D721Med (cell line): Measurements from ENCODE around the gene ACACA.
"Not testable (repeated sequence)": the region's sequence is repeated elsewhere in the genome, so short reads cannot be mapped to it uniquely, and the experiment has no call there.

Experiments used
- DNase-seq: peaks from one replicate; pipeline ENCODE4 v3.0.0; 2011; ENCODE audit warnings: low spot score; ENCODE audit not compliant: insufficient read length
- FAIRE-seq: peaks from 2 replicates; lab custom pipeline; 2011; peaks lifted over from hg19 to GRCh38; lab: Jason Lieb, UNC
- CTCF ChIP-seq: IDR thresholded peaks from 2 replicates; pipeline ENCODE4 v1.5.1; 2012; ENCODE audit warnings: mild to moderate bottlenecking, control low read depth; ENCODE audit not compliant: insufficient read depth; ENCODE audit errors: missing control alignments

ACACA gene

GRCh38 chr17:37413875-37414519 lies 7.4 kb upstream of the ACACA start:
- FAIRE-seq = no peak
- peak; percentile 5 for TF ChIP-seq CTCF
- no peak for DNase-seq

GRCh38 chr17:37410357-37410756 lies 3.7 kb upstream of the ACACA start:
- no peak for DNase-seq
- TF ChIP-seq CTCF = no peak
- no peak for FAIRE-seq

- not testable (repeated sequence) for FAIRE-seq, DNase-seq
These were observed 1.5 kb upstream of the ACACA start for GRCh38 chr17:37408145-37408479.

- TF ChIP-seq CTCF = no peak
- FAIRE-seq (no peak), DNase-seq (no peak)
These were observed 541 bp downstream of the ACACA start for GRCh38 chr17:37405955-37406634.

- FAIRE-seq, DNase-seq: not testable (repeated sequence)
These were observed 1.1 kb downstream of the ACACA start for GRCh38 chr17:37405522-37405921.

- no peak for TF ChIP-seq CTCF
- no peak for DNase-seq
- no peak for FAIRE-seq
These were observed 6.1 kb downstream of the ACACA start for GRCh38 chr17:37400505-37400904.

GRCh38 chr17:37399265-37399803 lies 7.3 kb downstream of the ACACA start:
- DNase-seq = no peak
- TF ChIP-seq CTCF = no peak
- FAIRE-seq = no peak

GRCh38 chr17:37393352-37393751 lies 13.3 kb downstream of the ACACA start:
- no peak for TF ChIP-seq CTCF
- FAIRE-seq (no peak), DNase-seq (no peak)
